Neural progenitor cell (in vitro differentiated cells): ENCODE results near the gene GRIP1.

Source experiments
- EZH2 ChIP-seq: fragments of 200-600 bp; sonication (generic); IDR thresholded peaks from 2 replicates; pipeline ENCODE4 v1.6.1; 2017; ENCODE audit warnings: antibody characterized with exemption, mild to moderate bottlenecking, moderate library complexity
- EZH2phosphoT487 ChIP-seq: fragments of 200-600 bp; sonication (generic); IDR thresholded peaks from 2 replicates; pipeline ENCODE4 v1.6.1; 2017; ENCODE audit warnings: antibody characterized with exemption
- TF ChIP-seq, protein P1 (sequence below): fragments of 200-600 bp; sonication (generic); IDR thresholded peaks from 2 replicates; pipeline ENCODE4 v1.5.1; 2017; ENCODE audit warnings: antibody characterized with exemption, mild to moderate bottlenecking

GRCh38 chr12:66301944-66302826, 376.7 kb downstream of the GRIP1 start, which contains the start of gene HELB:
- TF ChIP-seq EZH2 = no peak
- TF ChIP-seq, protein P1, sequence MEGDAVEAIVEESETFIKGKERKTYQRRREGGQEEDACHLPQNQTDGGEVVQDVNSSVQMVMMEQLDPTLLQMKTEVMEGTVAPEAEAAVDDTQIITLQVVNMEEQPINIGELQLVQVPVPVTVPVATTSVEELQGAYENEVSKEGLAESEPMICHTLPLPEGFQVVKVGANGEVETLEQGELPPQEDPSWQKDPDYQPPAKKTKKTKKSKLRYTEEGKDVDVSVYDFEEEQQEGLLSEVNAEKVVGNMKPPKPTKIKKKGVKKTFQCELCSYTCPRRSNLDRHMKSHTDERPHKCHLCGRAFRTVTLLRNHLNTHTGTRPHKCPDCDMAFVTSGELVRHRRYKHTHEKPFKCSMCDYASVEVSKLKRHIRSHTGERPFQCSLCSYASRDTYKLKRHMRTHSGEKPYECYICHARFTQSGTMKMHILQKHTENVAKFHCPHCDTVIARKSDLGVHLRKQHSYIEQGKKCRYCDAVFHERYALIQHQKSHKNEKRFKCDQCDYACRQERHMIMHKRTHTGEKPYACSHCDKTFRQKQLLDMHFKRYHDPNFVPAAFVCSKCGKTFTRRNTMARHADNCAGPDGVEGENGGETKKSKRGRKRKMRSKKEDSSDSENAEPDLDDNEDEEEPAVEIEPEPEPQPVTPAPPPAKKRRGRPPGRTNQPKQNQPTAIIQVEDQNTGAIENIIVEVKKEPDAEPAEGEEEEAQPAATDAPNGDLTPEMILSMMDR = no peak
- no peak for TF ChIP-seq EZH2phosphoT487
